Measurements from ENCODE around the gene PRUNE2. TPM values are rescaled to one million over a fixed set of nuclear protein-coding genes. Genes with fewer than 3 reads are reported as not detected.
A peak's percentile ranks its signal among the peaks of the same experiment; 100 is the strongest.

The PRUNE2 gene
- polyA plus RNA-seq, 1 donor from 2014 or later: not detected

- H3K27me3 Mint-ChIP-seq: peaks cover 22% of the 10 kb centered on the region
- H3K27ac Mint-ChIP-seq: no peak overlapping the region
- no peak overlapping the region for H3K4me3 Mint-ChIP-seq
- H3K9me3 Mint-ChIP-seq: no peaks in the 10 kb centered on the region
- H3K36me3 Mint-ChIP-seq: no peaks in the 10 kb centered on the region
- peaks cover 0 to 3% (median 3%) of the 10 kb centered on the region in 3 donors for H3K4me1 Mint-ChIP-seq
Observed at GRCh38 chr9:76703270-76703669, 202.6 kb downstream of the PRUNE2 start.

DNA sequence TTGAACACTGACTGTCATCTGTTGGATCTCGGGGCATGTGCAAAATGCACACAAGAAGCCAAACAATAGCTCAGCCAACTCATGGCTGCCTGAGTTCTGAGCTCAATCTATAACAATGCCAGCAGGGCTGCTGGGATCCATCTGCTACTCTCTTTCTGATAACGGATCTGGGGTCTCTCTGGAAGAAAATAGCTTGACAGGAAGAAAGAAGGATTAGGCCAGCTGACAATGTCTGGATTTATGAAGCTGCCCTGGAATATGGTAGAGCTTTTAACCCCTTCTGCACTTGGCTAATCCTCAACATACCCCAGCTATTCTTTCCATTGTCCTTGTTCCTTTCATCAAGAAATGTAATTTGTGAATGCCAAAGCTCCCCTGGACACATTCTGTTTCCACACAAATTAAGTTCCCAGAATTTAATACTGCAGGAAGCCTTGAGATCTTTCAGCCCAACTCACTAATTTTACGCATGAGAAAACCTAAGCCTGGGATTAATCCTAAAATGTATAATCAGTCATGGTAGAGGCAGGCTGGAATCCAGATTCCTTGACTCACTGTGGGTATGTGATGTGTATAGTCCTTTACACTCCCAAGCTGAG is 204.4 kb downstream of the PRUNE2 start:
- no peak overlapping the region for H3K4me3 Mint-ChIP-seq
- H3K36me3 Mint-ChIP-seq: no peaks in the 10 kb centered on the region
- peaks cover 0 to 3% (median 3%) of the 10 kb centered on the region in 3 donors for H3K4me1 Mint-ChIP-seq
- no peak overlapping the region for H3K27ac Mint-ChIP-seq
- H3K27me3 Mint-ChIP-seq: peaks cover 18% of the 10 kb centered on the region
- no peaks in the 10 kb centered on the region for H3K9me3 Mint-ChIP-seq

DNA sequence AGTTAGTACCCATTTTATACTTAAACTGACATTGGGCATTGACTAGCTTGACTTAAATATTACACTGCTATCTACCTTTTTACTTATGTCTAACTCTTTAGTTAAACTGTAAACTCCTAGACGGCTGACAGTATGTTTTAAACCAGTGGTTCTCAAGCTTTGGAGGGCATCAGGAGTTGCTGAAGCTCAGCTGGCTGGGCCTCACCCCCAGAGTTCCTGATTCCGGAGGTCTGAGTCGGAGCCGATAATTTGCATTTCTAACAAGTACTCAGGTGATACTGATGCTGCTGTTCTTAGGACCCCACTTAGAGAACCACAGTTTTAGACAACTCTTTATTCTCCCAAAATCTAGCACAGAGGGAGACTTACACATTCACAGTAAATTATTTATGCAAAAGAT is 205.0 kb downstream of the PRUNE2 start:
- Mint-ChIP-seq H3K9me3 (no peaks in the 10 kb centered on the region), H3K27ac (no peak overlapping the region), H3K27me3 (peaks cover 22% of the 10 kb centered on the region), H3K4me1 (peaks cover 0 to 3% (median 3%) of the 10 kb centered on the region in 3 donors), H3K4me3 (no peak overlapping the region), H3K36me3 (no peaks in the 10 kb centered on the region)

DNA sequence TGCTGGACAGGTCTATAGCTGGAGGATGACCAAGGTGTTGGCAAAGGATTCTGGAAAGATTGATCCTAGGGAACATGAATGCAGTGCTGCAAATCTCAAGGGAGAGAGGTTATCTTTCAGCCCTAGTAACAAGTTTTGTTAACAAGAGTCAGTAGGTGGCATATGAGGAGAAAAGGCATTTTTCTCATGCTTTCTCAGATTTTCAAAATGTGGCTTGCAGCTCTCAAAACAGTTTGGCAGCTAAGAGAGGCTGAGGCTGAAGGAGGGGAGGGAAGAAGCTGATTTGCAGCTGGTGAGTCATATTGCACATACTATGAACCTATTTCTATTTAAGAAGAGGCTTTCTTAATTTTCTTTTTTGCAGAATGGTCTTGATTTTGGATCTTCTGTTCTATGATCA is 205.9 kb downstream of the PRUNE2 start:
- Mint-ChIP-seq H3K27me3 (peaks cover 28% of the 10 kb centered on the region), H3K4me3 (no peak overlapping the region), H3K9me3 (no peaks in the 10 kb centered on the region), H3K36me3 (no peaks in the 10 kb centered on the region), H3K27ac (no peak overlapping the region), H3K4me1 (peaks cover 0 to 3% (median 3%) of the 10 kb centered on the region in 3 donors)

GRCh38 chr9:76697554-76697953 is 208.4 kb downstream of the PRUNE2 start:
- peaks cover 28% of the 10 kb centered on the region for H3K27me3 Mint-ChIP-seq
- H3K36me3 Mint-ChIP-seq: no peaks in the 10 kb centered on the region
- H3K9me3 Mint-ChIP-seq: no peaks in the 10 kb centered on the region
- no peak overlapping the region for H3K4me3 Mint-ChIP-seq
- H3K4me1 Mint-ChIP-seq: no peaks in the 10 kb centered on the region
- no peak overlapping the region for H3K27ac Mint-ChIP-seq

GRCh38 chr9:76697081-76697480 is 208.8 kb downstream of the PRUNE2 start:
- Mint-ChIP-seq H3K27ac (no peak overlapping the region), H3K4me1 (peaks cover 0 to under 1% (median 0%) of the 10 kb centered on the region in 3 donors), H3K4me3 (no peak overlapping the region), H3K36me3 (no peaks in the 10 kb centered on the region), H3K27me3 (peaks cover 30% of the 10 kb centered on the region), H3K9me3 (no peaks in the 10 kb centered on the region)

DNA sequence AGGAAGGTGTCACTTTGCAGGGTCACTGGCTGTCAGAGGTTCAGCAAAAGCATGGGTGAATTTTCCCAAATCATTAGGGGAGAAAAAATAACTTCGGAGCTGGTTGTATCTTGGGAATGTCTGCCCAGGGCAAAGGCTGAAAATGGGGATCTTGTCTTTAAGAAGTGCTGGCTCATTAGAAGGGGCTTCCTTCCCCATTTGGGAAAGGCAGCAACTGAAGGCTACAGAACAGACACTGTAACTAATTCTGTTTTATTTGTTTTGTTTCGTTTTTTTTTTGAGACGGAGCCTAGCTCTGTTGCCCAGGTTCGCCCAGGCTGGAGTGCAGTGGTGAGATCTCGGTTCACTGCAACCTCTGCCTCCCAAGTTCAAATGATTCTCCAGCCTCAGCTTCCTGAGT is 212.0 kb downstream of the PRUNE2 start:
- Mint-ChIP-seq H3K9me3 (no peaks in the 10 kb centered on the region), H3K4me1 (peaks cover 0 to 6% (median 0%) of the 10 kb centered on the region in 3 donors), H3K27ac (no peak overlapping the region), H3K27me3 (peaks cover 39% of the 10 kb centered on the region), H3K4me3 (no peak overlapping the region), H3K36me3 (no peaks in the 10 kb centered on the region)

DNA sequence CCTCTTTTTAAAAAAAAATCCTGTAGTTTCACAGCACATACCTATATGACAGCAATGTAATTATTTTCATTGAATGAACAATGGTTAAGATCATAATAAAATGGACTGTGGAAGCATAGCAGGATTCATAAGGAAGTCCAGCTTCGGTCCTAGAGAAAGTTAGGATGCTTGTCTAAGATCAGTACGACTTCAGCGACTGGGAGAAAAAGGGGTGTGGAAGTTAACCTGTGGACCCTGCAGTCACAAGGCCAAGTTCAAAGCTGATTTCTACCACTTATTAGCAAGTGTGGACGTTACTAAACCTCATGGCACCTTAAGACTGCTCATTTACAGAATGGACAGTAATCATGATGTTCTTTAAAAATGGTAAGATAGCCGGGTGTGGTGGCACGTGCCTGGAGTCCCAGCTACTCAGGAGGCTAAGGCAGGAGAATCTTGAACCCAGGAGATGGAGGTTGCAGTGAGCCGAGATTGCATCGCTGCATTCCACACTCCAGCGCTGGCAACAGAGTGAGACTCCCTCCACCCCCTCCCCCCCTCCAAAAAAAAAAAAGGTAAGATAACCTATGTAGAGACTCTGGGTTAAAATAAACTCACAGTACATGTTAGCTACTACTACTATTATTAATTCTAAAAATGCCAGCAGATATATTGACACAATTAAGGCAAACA is 213.3 kb downstream of the PRUNE2 start:
- no peak overlapping the region for H3K27ac Mint-ChIP-seq
- peaks cover 0 to 6% (median 0%) of the 10 kb centered on the region in 3 donors for H3K4me1 Mint-ChIP-seq
- H3K4me3 Mint-ChIP-seq: no peak overlapping the region
- H3K36me3 Mint-ChIP-seq: no peaks in the 10 kb centered on the region
- H3K9me3 Mint-ChIP-seq: no peaks in the 10 kb centered on the region
- H3K27me3 Mint-ChIP-seq: peaks cover 43% of the 10 kb centered on the region

GRCh38 chr9:76691517-76692313 is 214.2 kb downstream of the PRUNE2 start:
- no peaks in the 10 kb centered on the region for H3K9me3 Mint-ChIP-seq
- H3K27me3 Mint-ChIP-seq: peaks cover 41% of the 10 kb centered on the region
- H3K4me3 Mint-ChIP-seq: peak overlapping the region in 3 of 4 donors; percentile 16 to 63 (median 61)
- H3K27ac Mint-ChIP-seq: no peak overlapping the region
- peaks cover 0 to 6% (median 0%) of the 10 kb centered on the region in 3 donors for H3K4me1 Mint-ChIP-seq
- no peaks in the 10 kb centered on the region for H3K36me3 Mint-ChIP-seq

DNA sequence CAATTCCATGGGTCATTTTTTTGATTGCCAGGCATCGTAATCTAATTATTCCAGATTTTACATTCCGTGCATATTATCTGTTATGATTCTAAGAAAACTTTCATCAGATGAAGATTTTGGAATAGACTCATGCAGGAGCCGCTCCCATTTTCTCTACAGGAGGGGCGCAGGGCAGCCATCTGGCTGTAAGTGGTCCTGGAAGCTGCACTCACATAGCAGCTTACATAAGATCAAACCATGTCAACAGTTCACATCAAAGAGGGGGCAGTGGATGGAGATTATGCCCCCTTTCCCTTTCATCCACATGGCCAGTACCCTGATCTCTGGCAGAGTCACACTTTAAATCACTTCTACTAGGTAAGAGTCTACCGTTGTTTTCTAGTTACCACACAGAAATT is 214.9 kb downstream of the PRUNE2 start:
- peaks cover 0 to 6% (median 0%) of the 10 kb centered on the region in 3 donors for H3K4me1 Mint-ChIP-seq
- no peak overlapping the region for H3K4me3 Mint-ChIP-seq
- H3K27me3 Mint-ChIP-seq: peaks cover 36% of the 10 kb centered on the region
- no peak overlapping the region for H3K27ac Mint-ChIP-seq
- H3K36me3 Mint-ChIP-seq: no peaks in the 10 kb centered on the region
- no peaks in the 10 kb centered on the region for H3K9me3 Mint-ChIP-seq

- no peaks in the 10 kb centered on the region for H3K36me3 Mint-ChIP-seq
- H3K27me3 Mint-ChIP-seq: peaks cover 34% of the 10 kb centered on the region
- H3K4me3 Mint-ChIP-seq: no peak overlapping the region
- no peak overlapping the region for H3K27ac Mint-ChIP-seq
- no peaks in the 10 kb centered on the region for H3K9me3 Mint-ChIP-seq
- H3K4me1 Mint-ChIP-seq: peaks cover 0 to 6% (median 0%) of the 10 kb centered on the region in 3 donors
Observed at GRCh38 chr9:76690246-76690972, 215.5 kb downstream of the PRUNE2 start.

- Mint-ChIP-seq H3K4me3 (no peak overlapping the region), H3K9me3 (no peaks in the 10 kb centered on the region), H3K4me1 (peaks cover 0 to 6% (median 0%) of the 10 kb centered on the region in 3 donors), H3K36me3 (no peaks in the 10 kb centered on the region), H3K27me3 (peaks cover 29% of the 10 kb centered on the region), H3K27ac (no peak overlapping the region)
Observed at GRCh38 chr9:76688471-76689238, 217.3 kb downstream of the PRUNE2 start.

- peaks cover 0 to 6% (median 0%) of the 10 kb centered on the region in 3 donors for H3K4me1 Mint-ChIP-seq
Observed at GRCh38 chr9:76687861-76688391, 218.0 kb downstream of the PRUNE2 start.

GRCh38 chr9:76686756-76687155 is 219.2 kb downstream of the PRUNE2 start:
- Mint-ChIP-seq H3K4me3 (no peak overlapping the region), H3K36me3 (no peaks in the 10 kb centered on the region), H3K27me3 (peaks cover 18% of the 10 kb centered on the region)

More at GRCh38 chr9:76687861-76688391, 218.0 kb downstream of the PRUNE2 start:
- Mint-ChIP-seq H3K27me3 (peaks cover 24% of the 10 kb centered on the region), H3K27ac (no peak overlapping the region), H3K9me3 (no peaks in the 10 kb centered on the region), H3K4me3 (no peak overlapping the region), H3K36me3 (no peaks in the 10 kb centered on the region)

More at GRCh38 chr9:76686756-76687155, 219.2 kb downstream of the PRUNE2 start:
- no peaks in the 10 kb centered on the region for H3K9me3 Mint-ChIP-seq
- peaks cover 0 to 2% (median 0%) of the 10 kb centered on the region in 3 donors for H3K4me1 Mint-ChIP-seq
- H3K27ac Mint-ChIP-seq: no peak overlapping the region

Measured in IgD-negative memory B cell (primary cell).